ENCODE data around the gene ALG14. TPM values are rescaled to one million over a fixed set of nuclear protein-coding genes. Genes with fewer than 3 reads are reported as not detected.

The ALG14 gene
- total RNA-seq = 1.6 and 2.3 TPM in 2 replicates

GRCh38 chr1:95072532-95073419 is at the start of gene ALG14:
ALG14 (minus strand) TSS chr1:95072951; CDS start chr1:95072898, 53 bp downstream.

GRCh38 chr1:95117207-95118066 is 44.7 kb upstream of the ALG14 start, which contains the start of gene TLCD4:
TLCD4 (plus strand) TSS chr1:95117355; CDS start chr1:95143902, 26,547 bp downstream.

GRCh38 chr1:94926915-94927404 is 145.8 kb downstream of the ALG14 start, which contains the start of gene CNN3:
CNN3 (minus strand) TSS chr1:94927110; CDS start chr1:94926894, 216 bp downstream.

Other genes starting within 250 kb of the ALG14 start
- 194 and 197 TPM in 2 replicates for gene CNN3, start 145.8 kb downstream of the ALG14 start, total RNA-seq
- gene TLCD4, start 44.4 kb upstream of the ALG14 start, total RNA-seq = under 0.01 TPM in 1 of 2 replicates, not detected in the other
- gene RWDD3, start 161.3 kb upstream of the ALG14 start, total RNA-seq = 10.2 and 17.7 TPM in 2 replicates